ENCODE measurements around the gene ATP1B4. TPM values are rescaled to one million over a fixed set of nuclear protein-coding genes. Genes with fewer than 3 reads are reported as not detected.

ATP1B4 gene
- total RNA-seq: not detected in 2 replicates
- polyA plus RNA-seq: not detected in 2 replicates
- not detected in 2 replicates for polyA plus RNA-seq (2012)
- not detected in 2 replicates for polyA minus RNA-seq (ENCODE audit: low replicate concordance)

GRCh38 chrX:120361764-120362305, at the start of gene ATP1B4:
Gene ATP1B4, plus strand, starts transcription at chrX:120362089. Its CDS starts 80 bp downstream, at chrX:120362169.
- no peak for DNase-seq (ENCODE audit: low read depth in 2 of 2)
- no peaks in the 10 kb centered on the region for H3K36me3 ChIP-seq (ENCODE audit: control insufficient read depth, insufficient read depth, low read length)
- no peak within 1 kb of the TSS for H3K4me3 ChIP-seq (replicated peaks in 1 of 4; ENCODE audit: control extremely low read depth in 1 of 4, insufficient read depth in 1 of 4, low read depth in 3 of 4, low read length in 4 of 4)
- no peak within 1 kb of the TSS for H3K27ac ChIP-seq (ENCODE audit: insufficient read depth, low read length)
- H3K27me3 ChIP-seq (ENCODE audit: control insufficient read depth, insufficient read depth, low read length): no peaks in the 10 kb centered on the region
- H4K20me1 ChIP-seq (ENCODE audit: control insufficient read depth, extremely low read depth, insufficient read depth, low read length): no peaks in the 10 kb centered on the region
- no peak within 1 kb of the TSS for H3K4me2 ChIP-seq (ENCODE audit: extremely low read depth, insufficient read depth, low read length)
- TF ChIP-seq CTCF (conservative IDR thresholded peaks at IDR 0.05 in 1 of 2, IDR thresholded peaks at IDR 0.05 in 1 of 2; ENCODE audit: low read depth in 1 of 2, low read length in 2 of 2) (no peak), EZH2 (IDR thresholded peaks at IDR 0.05; ENCODE audit: low read length, missing control alignments) (no peak)
- H2AFZ ChIP-seq (ENCODE audit: low read length): no peak within 1 kb of the TSS
- H3K9me3 ChIP-seq (ENCODE audit: control insufficient read depth, insufficient read depth, low read depth, low read length): no peaks in the 10 kb centered on the region
- H3K79me2 ChIP-seq (ENCODE audit: control insufficient read depth, insufficient read depth, low read length): no peaks in the 10 kb centered on the region
- H3K4me1 ChIP-seq (ENCODE audit: control insufficient read depth, extremely low read depth, insufficient read depth, low read length): no peaks in the 10 kb centered on the region
- no peak within 1 kb of the TSS for H3K9ac ChIP-seq (ENCODE audit: insufficient read depth, low read length)

- H3K27me3 ChIP-seq (ENCODE audit: control insufficient read depth, insufficient read depth, low read length): no peaks in the 10 kb centered on the region
- H3K27ac ChIP-seq (ENCODE audit: insufficient read depth, low read length): no peak overlapping the region
These were observed 46.1 kb upstream of the ATP1B4 start for GRCh38 chrX:120315776-120316175.

More at GRCh38 chrX:120315776-120316175, 46.1 kb upstream of the ATP1B4 start:
- no peaks in the 10 kb centered on the region for H3K4me1 ChIP-seq (ENCODE audit: control insufficient read depth, extremely low read depth, insufficient read depth, low read length)
- no peak overlapping the region for H2AFZ ChIP-seq (ENCODE audit: low read length)
- TF ChIP-seq CTCF (conservative IDR thresholded peaks at IDR 0.05 in 1 of 2, IDR thresholded peaks at IDR 0.05 in 1 of 2; ENCODE audit: low read depth in 1 of 2, low read length in 2 of 2) (no peak), EZH2 (IDR thresholded peaks at IDR 0.05; ENCODE audit: low read length, missing control alignments) (no peak)
- H3K4me2 ChIP-seq (ENCODE audit: extremely low read depth, insufficient read depth, low read length): no peak overlapping the region
- no peaks in the 10 kb centered on the region for H4K20me1 ChIP-seq (ENCODE audit: control insufficient read depth, extremely low read depth, insufficient read depth, low read length)
- no peaks in the 10 kb centered on the region for H3K36me3 ChIP-seq (ENCODE audit: control insufficient read depth, insufficient read depth, low read length)
- DNase-seq (ENCODE audit: low read depth in 2 of 2): no peak
- H3K79me2 ChIP-seq (ENCODE audit: control insufficient read depth, insufficient read depth, low read length): no peaks in the 10 kb centered on the region
- H3K4me3 ChIP-seq (replicated peaks in 1 of 4; ENCODE audit: control extremely low read depth in 1 of 4, insufficient read depth in 1 of 4, low read depth in 3 of 4, low read length in 4 of 4): no peak overlapping the region
- no peaks in the 10 kb centered on the region for H3K9me3 ChIP-seq (ENCODE audit: control insufficient read depth, insufficient read depth, low read depth, low read length)
- no peak overlapping the region for H3K9ac ChIP-seq (ENCODE audit: insufficient read depth, low read length)
